Neural crest cell (in vitro differentiated cells): ENCODE results near the gene LRRC59. TPM values are rescaled to one million over a fixed set of nuclear protein-coding genes. Genes with fewer than 3 reads are reported as not detected.
A peak's percentile ranks its signal among the peaks of the same experiment; 100 is the strongest.

Source experiments
- DNase-seq: peaks from one replicate; pipeline ENCODE4 v3.0.0; 2021; ENCODE audit warnings: low read depth, mixed read lengths, low spot score
- H3K27ac Mint-ChIP-seq: one replicate; pipeline ENCODE4 v1.8.0; 2021; ENCODE audit warnings: mild to moderate bottlenecking, mixed read lengths; ENCODE audit not compliant: unreplicated experiment
- H3K27me3 Mint-ChIP-seq: 2 replicates; pipeline ENCODE4 v1.8.0; 2021; ENCODE audit warnings: low read depth, mild to moderate bottlenecking, mixed read lengths
- H3K36me3 Mint-ChIP-seq: 2 replicates; pipeline ENCODE4 v1.8.0; 2021; ENCODE audit warnings: low read depth, mild to moderate bottlenecking, mixed read lengths
- H3K4me1 Mint-ChIP-seq: 2 replicates; pipeline ENCODE4 v1.8.0; 2021; ENCODE audit warnings: mixed read lengths
- H3K4me3 Mint-ChIP-seq: one replicate; pipeline ENCODE4 v1.8.0; 2021; ENCODE audit warnings: mild to moderate bottlenecking, mixed read lengths
- H3K9me3 Mint-ChIP-seq: 2 replicates; pipeline ENCODE4 v1.8.0; 2021; ENCODE audit warnings: mixed read lengths
- CTCF ChIP-seq: fragments of 200-600 bp; sonication (generic); conservative IDR thresholded peaks from 2 replicates; pipeline ENCODE4 v1.5.0; 2021; ENCODE audit warnings: antibody characterized with exemption, mild to moderate bottlenecking
- total RNA-seq: library from RNA; stranded (reverse); gene quantifications from 2 replicates; pipeline ENCODE4 v1.2.1, GENCODE V29; 2021

Gene LRRC59
- total RNA-seq, 1 donor from 2014 or later = 92.7 TPM

DNA sequence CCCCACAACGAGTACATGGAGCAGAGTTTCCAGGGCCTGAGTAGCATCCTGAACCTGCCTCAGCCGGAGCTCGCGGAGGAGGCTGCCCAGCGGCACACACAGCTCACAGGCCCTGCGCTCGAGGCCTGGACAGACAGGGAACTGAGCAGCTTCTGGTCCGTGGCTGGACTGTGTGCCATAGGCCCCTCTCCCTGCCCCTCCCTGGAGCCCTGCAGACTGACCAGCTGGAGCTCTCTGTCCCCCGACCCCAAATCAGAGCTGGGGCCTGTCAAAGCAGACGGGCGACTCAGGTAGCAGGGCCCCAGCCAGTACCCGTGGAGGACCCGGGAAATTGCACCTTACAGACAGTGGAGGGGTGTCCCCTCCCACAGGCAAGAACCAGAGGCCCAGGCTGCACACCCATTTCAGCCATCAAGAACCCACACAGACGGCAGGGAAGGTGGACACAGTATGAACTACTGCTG lies 37.3 kb downstream of the LRRC59 start:
- peaks cover 32% of the 10 kb centered on the region for H3K4me1 Mint-ChIP-seq
- no peak for DNase-seq
- H3K27ac Mint-ChIP-seq = no peak overlapping the region
- H3K36me3 Mint-ChIP-seq = no peaks in the 10 kb centered on the region
- H3K9me3 Mint-ChIP-seq = no peaks in the 10 kb centered on the region
- H3K27me3 Mint-ChIP-seq = peaks cover 3% of the 10 kb centered on the region
- TF ChIP-seq CTCF = no peak
- H3K4me3 Mint-ChIP-seq = no peak overlapping the region

DNA sequence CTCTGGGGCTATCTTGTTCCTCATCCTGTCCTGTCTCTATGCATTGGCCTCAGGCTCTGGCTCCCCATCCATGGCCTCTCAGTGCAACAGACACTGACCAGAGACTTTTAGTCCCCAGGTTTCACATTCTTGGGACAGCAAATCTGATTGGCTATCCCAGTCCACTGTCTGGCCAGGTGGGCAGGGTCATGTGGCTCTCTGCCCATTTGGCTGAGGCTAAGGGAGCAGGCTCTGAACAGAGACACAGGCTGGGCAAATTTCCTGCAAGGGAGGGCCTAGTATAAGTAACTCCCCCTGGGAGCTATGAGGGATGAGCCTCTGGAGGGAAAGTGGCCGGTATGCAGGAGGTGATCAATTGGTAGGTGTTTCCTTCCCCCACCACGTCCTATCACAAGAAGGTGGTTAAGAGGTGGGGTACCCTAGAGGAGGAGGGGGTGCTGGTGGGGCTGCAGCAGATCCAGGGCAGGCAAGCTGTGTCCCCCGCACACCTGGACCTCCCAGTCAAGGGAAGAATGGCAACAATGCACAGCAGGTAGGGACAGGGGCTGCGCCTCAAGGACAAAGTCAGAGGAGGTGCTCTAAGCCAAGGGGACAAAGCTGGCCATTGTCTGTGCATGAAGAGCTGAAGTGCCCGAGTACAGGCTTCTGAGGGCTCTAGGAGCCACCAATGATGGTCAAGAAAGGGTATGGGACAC lies 38.2 kb downstream of the LRRC59 start:
- H3K4me1 Mint-ChIP-seq = peaks cover 23% of the 10 kb centered on the region
- peaks cover 3% of the 10 kb centered on the region for H3K27me3 Mint-ChIP-seq
- H3K27ac Mint-ChIP-seq = peak overlapping the region; percentile 35
- H3K9me3 Mint-ChIP-seq = no peaks in the 10 kb centered on the region
- H3K4me3 Mint-ChIP-seq = no peak overlapping the region
- no peaks in the 10 kb centered on the region for H3K36me3 Mint-ChIP-seq
- TF ChIP-seq CTCF = no peak
- DNase-seq = no peak

- TF ChIP-seq CTCF = no peak
- peaks cover 13% of the 10 kb centered on the region for H3K4me1 Mint-ChIP-seq
- H3K9me3 Mint-ChIP-seq = no peaks in the 10 kb centered on the region
- H3K36me3 Mint-ChIP-seq = peaks cover 2% of the 10 kb centered on the region
- H3K27ac Mint-ChIP-seq = no peak overlapping the region
- no peak overlapping the region for H3K4me3 Mint-ChIP-seq
- no peaks in the 10 kb centered on the region for H3K27me3 Mint-ChIP-seq
- no peak for DNase-seq
Measured at GRCh38 chr17:50358177-50358576, 39.1 kb downstream of the LRRC59 start.

- no peak for DNase-seq
- H3K27me3 Mint-ChIP-seq = no peaks in the 10 kb centered on the region
Measured at GRCh38 chr17:50356892-50357510, 40.3 kb downstream of the LRRC59 start.

GRCh38 chr17:50356418-50356817 lies 40.9 kb downstream of the LRRC59 start:
- Mint-ChIP-seq H3K27me3 (no peaks in the 10 kb centered on the region), H3K4me1 (no peaks in the 10 kb centered on the region), H3K9me3 (no peaks in the 10 kb centered on the region), H3K4me3 (no peak overlapping the region), H3K27ac (no peak overlapping the region), H3K36me3 (peaks cover 7% of the 10 kb centered on the region)
- TF ChIP-seq CTCF = no peak
- no peak for DNase-seq

More at GRCh38 chr17:50356892-50357510, 40.3 kb downstream of the LRRC59 start:
- Mint-ChIP-seq H3K9me3 (no peaks in the 10 kb centered on the region), H3K27ac (no peak overlapping the region), H3K4me1 (peaks cover 3% of the 10 kb centered on the region), H3K4me3 (no peak overlapping the region), H3K36me3 (peaks cover 2% of the 10 kb centered on the region)
- TF ChIP-seq CTCF = no peak
